Gastrocnemius medialis (tissue), 4 donors: ENCODE data around the gene MAP3K5.

ENCODE experiments used
- POLR2A ChIP-seq, 2 donors: fragments of 450-650 bp; IDR thresholded peaks; one replicate each; pipeline ENCODE4 v1.6.1; 2017; ENCODE audit warnings: antibody characterized with exemption in 2 of 2, mild to moderate bottlenecking in 2 of 2, moderate library complexity in 2 of 2
- TF ChIP-seq, protein P1 (sequence below), 5 experiments: fragments of 450-650 bp in 3 of 5; fragments of 200-600 bp in 2 of 5; sonication (generic) in 2 of 5; IDR thresholded peaks in 4 of 5; conservative IDR thresholded peaks in 1 of 5; 1 replicate in 4 of 5; 2 replicates in 1 of 5; pipeline ENCODE4 v1.5.1; 2016 to 2019; ENCODE audit warnings: antibody characterized with exemption in 5 of 5, mild to moderate bottlenecking in 3 of 5, moderate library complexity in 3 of 5

- TF ChIP-seq, protein P1, sequence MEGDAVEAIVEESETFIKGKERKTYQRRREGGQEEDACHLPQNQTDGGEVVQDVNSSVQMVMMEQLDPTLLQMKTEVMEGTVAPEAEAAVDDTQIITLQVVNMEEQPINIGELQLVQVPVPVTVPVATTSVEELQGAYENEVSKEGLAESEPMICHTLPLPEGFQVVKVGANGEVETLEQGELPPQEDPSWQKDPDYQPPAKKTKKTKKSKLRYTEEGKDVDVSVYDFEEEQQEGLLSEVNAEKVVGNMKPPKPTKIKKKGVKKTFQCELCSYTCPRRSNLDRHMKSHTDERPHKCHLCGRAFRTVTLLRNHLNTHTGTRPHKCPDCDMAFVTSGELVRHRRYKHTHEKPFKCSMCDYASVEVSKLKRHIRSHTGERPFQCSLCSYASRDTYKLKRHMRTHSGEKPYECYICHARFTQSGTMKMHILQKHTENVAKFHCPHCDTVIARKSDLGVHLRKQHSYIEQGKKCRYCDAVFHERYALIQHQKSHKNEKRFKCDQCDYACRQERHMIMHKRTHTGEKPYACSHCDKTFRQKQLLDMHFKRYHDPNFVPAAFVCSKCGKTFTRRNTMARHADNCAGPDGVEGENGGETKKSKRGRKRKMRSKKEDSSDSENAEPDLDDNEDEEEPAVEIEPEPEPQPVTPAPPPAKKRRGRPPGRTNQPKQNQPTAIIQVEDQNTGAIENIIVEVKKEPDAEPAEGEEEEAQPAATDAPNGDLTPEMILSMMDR (IDR thresholded peaks at IDR 0.05 in 4 of 5, conservative IDR thresholded peaks at IDR 0.05 in 1 of 5), result no peak
- TF ChIP-seq POLR2A (IDR thresholded peaks at IDR 0.05), result no peak
Measured at GRCh38 chr6:136811272-136811671, 19.0 kb upstream of the MAP3K5 start.
